CD14-positive monocyte (primary cell): Measurements from ENCODE around the gene NRG4. TPM values are rescaled to one million over a fixed set of nuclear protein-coding genes. Genes with fewer than 3 reads are reported as not detected.
A peak's percentile ranks its signal among the peaks of the same experiment; 100 is the strongest.

Experiments used
- DNase-seq, 3 donors: peaks; one replicate each; pipeline ENCODE4 v3.0.0-alpha.2; 2011 to 2022
- H2AFZ ChIP-seq: 2 replicates; pipeline ENCODE4 v1.6.0; 2012; ENCODE audit warnings: mild to moderate bottlenecking, low read depth, low read length, inconsistent platforms; ENCODE audit not compliant: insufficient read depth, poor library complexity, severe bottlenecking
- H3K27ac ChIP-seq, 2 donors: 1 replicate in 1 of 2; 2 replicates in 1 of 2; pipeline ENCODE4 v1.5.1; 2012 to 2013; ENCODE audit warnings: low read length in 2 of 2, control low read depth in 1 of 2, inconsistent platforms in 1 of 2, low read depth in 1 of 2, mild to moderate bottlenecking in 1 of 2
- H3K27me3 ChIP-seq, 2 donors: one replicate each; pipeline versions ENCODE4 v1.6.0 to v1.6.1; 2011 to 2013; ENCODE audit warnings: low read length in 2 of 2; ENCODE audit not compliant: control insufficient read depth in 2 of 2, insufficient read depth in 2 of 2
- H3K36me3 ChIP-seq, 2 donors: replicated peaks in 1 of 2; 1 replicate in 1 of 2; 2 replicates in 1 of 2; pipeline versions ENCODE4 v1.5.1 to v1.6.1; 2012 to 2013; ENCODE audit warnings: low read length in 2 of 2, control low read depth in 1 of 2, inconsistent platforms in 1 of 2, mild to moderate bottlenecking in 1 of 2; ENCODE audit not compliant: insufficient read depth in 2 of 2, control insufficient read depth in 1 of 2
- H3K4me1 ChIP-seq, 2 donors: 1 replicate in 1 of 2; 2 replicates in 1 of 2; pipeline versions ENCODE4 v1.5.1 to v1.6.1; 2012 to 2013; ENCODE audit warnings: low read length in 2 of 2, control low read depth in 1 of 2, inconsistent platforms in 1 of 2, mild to moderate bottlenecking in 1 of 2, moderate library complexity in 1 of 2; ENCODE audit not compliant: insufficient read depth in 2 of 2, control insufficient read depth in 1 of 2
- H3K4me2 ChIP-seq: replicated peaks from 2 replicates; pipeline ENCODE3; 2012; ENCODE audit warnings: low read length, moderate library complexity, mild to moderate bottlenecking; ENCODE audit not compliant: poor library complexity, severe bottlenecking; ENCODE audit errors: extremely low read depth
- H3K4me3 ChIP-seq, 3 experiments: fragments of 200-600 bp in 1 of 3; sonication (generic) in 1 of 3; replicated peaks in 1 of 3; 1 replicate in 2 of 3; 2 replicates in 1 of 3; pipeline ENCODE4 v1.5.1; 2011 to 2013; ENCODE audit warnings: low read length in 3 of 3, mild to moderate bottlenecking in 3 of 3, control low read depth in 2 of 3, low read depth in 2 of 3, inconsistent platforms in 1 of 3, moderate library complexity in 1 of 3
- H3K79me2 ChIP-seq: 2 replicates; pipeline ENCODE4 v1.6.0; 2012; ENCODE audit warnings: mild to moderate bottlenecking, control low read depth, inconsistent platforms, low read length, moderate library complexity; ENCODE audit not compliant: insufficient read depth
- H3K9ac ChIP-seq: 2 replicates; pipeline ENCODE4 v1.6.0; 2017; ENCODE audit warnings: low read length, mild to moderate bottlenecking; ENCODE audit not compliant: insufficient read depth, poor library complexity, severe bottlenecking
- H3K9me3 ChIP-seq, 2 donors: replicated peaks in 1 of 2; 1 replicate in 1 of 2; 2 replicates in 1 of 2; pipeline versions ENCODE4 v1.5.1 to v1.6.1; 2012 to 2013; ENCODE audit warnings: low read length in 2 of 2, control low read depth in 1 of 2; ENCODE audit not compliant: control insufficient read depth in 1 of 2, insufficient read depth in 1 of 2
- H4K20me1 ChIP-seq: 2 replicates; pipeline ENCODE4 v1.6.0; 2012; ENCODE audit warnings: mild to moderate bottlenecking, low read length, control low read depth, moderate library complexity; ENCODE audit not compliant: insufficient read depth
- H3K27ac Mint-ChIP-seq, 7 donors: one replicate each; pipeline ENCODE4 v1.8.0; 2020; ENCODE audit warnings: mild to moderate bottlenecking in 7 of 7, mixed read lengths in 7 of 7, moderate library complexity in 6 of 7, inconsistent platforms in 2 of 7
- H3K27me3 Mint-ChIP-seq, 3 donors: one replicate each; pipeline ENCODE4 v1.8.0; 2021 to 2022; ENCODE audit warnings: low read depth in 3 of 3, mild to moderate bottlenecking in 3 of 3, mixed read lengths in 3 of 3, moderate library complexity in 3 of 3, inconsistent platforms in 1 of 3
- H3K36me3 Mint-ChIP-seq, 2 donors: one replicate each; pipeline ENCODE4 v1.8.0; 2020; ENCODE audit warnings: mixed read lengths in 2 of 2, inconsistent platforms in 1 of 2, mild to moderate bottlenecking in 1 of 2
- H3K4me1 Mint-ChIP-seq: one replicate; pipeline ENCODE4 v1.8.0; 2020; ENCODE audit warnings: mild to moderate bottlenecking, mixed read lengths
- H3K4me3 Mint-ChIP-seq, 2 donors: one replicate each; pipeline ENCODE4 v1.8.0; 2020; ENCODE audit warnings: mild to moderate bottlenecking in 2 of 2, mixed read lengths in 2 of 2, moderate library complexity in 1 of 2
- H3K9me3 Mint-ChIP-seq, 7 donors: one replicate each; pipeline ENCODE4 v1.8.0; 2020 to 2022; ENCODE audit warnings: mixed read lengths in 7 of 7, mild to moderate bottlenecking in 6 of 7, moderate library complexity in 6 of 7, inconsistent platforms in 2 of 7
- WGBS: methylation state at CpG from one replicate; pipeline ENCODE4 v1.1.5; 2013; ENCODE audit warnings: missing lambda C conversion rate; ENCODE audit not compliant: insufficient coverage; 5-methylcytosine and 5-hydroxymethylcytosine counted together
- intact Hi-C, 2 donors: fragments of 100-400 bp; cut with micrococcal nuclease; formaldehyde crosslinking; loops; one replicate each; pipeline versions ENCODE4 v1.15.0 to v1.15.1; 2023
- polyA plus RNA-seq, 3 donors: library from polyadenylated mRNA; depleted of rRNA in 1 of 3; unstranded in 2 of 3; stranded (reverse) in 1 of 3; fragments of 300-500 nt in 2 of 3; fragments of >200 nt in 1 of 3; fragmentation: Illumina TruSeq in 2 of 3; gene quantifications; 1 replicate in 2 of 3; 2 replicates in 1 of 3; pipeline ENCODE4 v1.2.3, GENCODE V29; 2012 to 2021
- TF ChIP-seq, protein P1 (sequence below): fragments of 200-600 bp; IDR thresholded peaks from one replicate; pipeline ENCODE4 v1.8.0; 2022; ENCODE audit warnings: antibody characterized with exemption, mild to moderate bottlenecking

Gene NRG4
- polyA plus RNA-seq, 3 donors, result 0.13 to 0.44 (median 0.20) TPM

DNA sequence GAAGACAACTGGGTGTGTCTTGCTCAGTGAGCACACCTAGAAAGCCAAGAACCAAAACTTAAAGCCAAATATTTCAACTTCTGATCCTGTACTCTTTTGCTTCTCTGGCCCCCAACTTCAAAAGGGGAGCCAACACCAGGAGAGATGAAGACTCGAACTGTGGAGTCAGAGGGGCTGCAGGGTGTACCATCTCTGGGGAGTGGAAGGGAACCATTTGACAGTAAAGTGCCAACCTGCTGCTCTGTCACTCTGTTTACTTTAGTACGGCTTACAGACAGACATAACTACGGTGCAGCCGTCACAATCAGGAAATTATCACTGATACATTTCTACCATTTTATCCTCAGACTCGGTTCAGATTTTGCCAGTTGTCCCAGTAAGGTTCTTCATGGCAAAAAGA, 107.0 kb downstream of the NRG4 start:
- peaks cover 53% of the 10 kb centered on the region for H3K79me2 ChIP-seq
- Mint-ChIP-seq H3K4me1 (peaks cover 27% of the 10 kb centered on the region), H3K27me3 (peaks cover 0 to 3% (median 2%) of the 10 kb centered on the region in 3 donors), H3K36me3 (peaks cover 24 to 35% of the 10 kb centered on the region in 2 donors), H3K9me3 (peaks cover 0 to 2% (median 1%) of the 10 kb centered on the region in 7 donors), H3K27ac (peak overlapping the region in 2 of 7 donors; percentile 10 to 78), H3K4me3 (peak overlapping the region in 1 of 2 donors; percentile 97)
- no peak overlapping the region for H3K9ac ChIP-seq
- TF ChIP-seq, protein P1, sequence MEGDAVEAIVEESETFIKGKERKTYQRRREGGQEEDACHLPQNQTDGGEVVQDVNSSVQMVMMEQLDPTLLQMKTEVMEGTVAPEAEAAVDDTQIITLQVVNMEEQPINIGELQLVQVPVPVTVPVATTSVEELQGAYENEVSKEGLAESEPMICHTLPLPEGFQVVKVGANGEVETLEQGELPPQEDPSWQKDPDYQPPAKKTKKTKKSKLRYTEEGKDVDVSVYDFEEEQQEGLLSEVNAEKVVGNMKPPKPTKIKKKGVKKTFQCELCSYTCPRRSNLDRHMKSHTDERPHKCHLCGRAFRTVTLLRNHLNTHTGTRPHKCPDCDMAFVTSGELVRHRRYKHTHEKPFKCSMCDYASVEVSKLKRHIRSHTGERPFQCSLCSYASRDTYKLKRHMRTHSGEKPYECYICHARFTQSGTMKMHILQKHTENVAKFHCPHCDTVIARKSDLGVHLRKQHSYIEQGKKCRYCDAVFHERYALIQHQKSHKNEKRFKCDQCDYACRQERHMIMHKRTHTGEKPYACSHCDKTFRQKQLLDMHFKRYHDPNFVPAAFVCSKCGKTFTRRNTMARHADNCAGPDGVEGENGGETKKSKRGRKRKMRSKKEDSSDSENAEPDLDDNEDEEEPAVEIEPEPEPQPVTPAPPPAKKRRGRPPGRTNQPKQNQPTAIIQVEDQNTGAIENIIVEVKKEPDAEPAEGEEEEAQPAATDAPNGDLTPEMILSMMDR, result no peak
- peaks cover 6 to 20% of the 10 kb centered on the region in 2 donors for H3K4me1 ChIP-seq
- H3K27ac ChIP-seq, result no peak overlapping the region
- DNase-seq, result no peak
- H3K9me3 ChIP-seq, result no peaks in the 10 kb centered on the region
- peaks cover 0 to 33% of the 10 kb centered on the region in 2 donors for H3K36me3 ChIP-seq
- peaks cover 3% of the 10 kb centered on the region for H4K20me1 ChIP-seq
- no peak overlapping the region for H2AFZ ChIP-seq
- no peaks in the 10 kb centered on the region for H3K27me3 ChIP-seq
- intact Hi-C loops, result no loop called here
- H3K4me2 ChIP-seq, result no peak overlapping the region
- 95% methylated on average over 4 of the region's 5 CpGs for WGBS
- no peak overlapping the region for H3K4me3 ChIP-seq

DNA sequence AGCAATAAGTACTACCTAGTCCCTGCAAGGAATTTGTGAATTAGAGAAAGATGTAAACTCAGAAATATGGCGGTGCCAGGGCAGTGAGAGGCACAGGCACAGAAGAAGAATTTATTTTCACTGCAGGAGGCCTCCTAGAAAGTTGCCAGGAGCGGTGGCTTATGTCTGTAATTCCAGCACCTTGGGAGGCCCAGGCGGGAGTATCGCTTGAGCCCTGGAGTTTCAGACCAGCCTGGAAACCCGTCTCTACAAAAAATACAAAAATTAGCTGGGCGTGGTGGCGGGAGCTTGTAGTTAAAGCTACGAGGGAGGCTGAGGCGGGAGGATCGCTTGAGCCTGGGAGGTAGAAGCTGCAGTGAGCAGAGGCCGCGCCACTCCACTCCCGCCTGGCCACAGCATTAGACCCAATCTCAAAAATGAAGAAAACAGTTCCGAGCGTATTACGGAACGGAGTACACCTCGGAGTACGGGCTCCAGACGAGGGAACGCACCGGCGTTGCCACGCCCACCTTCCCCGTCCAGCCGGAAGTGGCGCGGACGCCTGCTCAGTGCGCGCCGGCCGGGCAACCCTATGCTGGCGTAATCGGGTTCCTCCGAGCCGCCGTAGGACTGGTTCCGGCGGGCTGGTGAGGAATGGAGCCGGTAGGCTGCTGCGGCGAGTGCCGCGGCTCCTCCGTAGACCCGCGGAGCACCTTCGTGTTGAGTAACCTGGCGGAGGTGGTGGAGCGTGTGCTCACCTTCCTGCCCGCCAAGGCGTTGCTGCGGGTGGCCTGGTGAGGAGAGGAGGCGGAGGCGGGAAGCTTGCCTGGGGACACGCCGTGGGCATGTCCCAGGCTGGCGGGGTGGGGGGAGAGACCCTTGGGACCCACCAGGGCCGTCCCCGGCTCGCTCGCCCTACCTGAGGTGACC, 108.6 kb downstream of the NRG4 start, which contains the start of gene FBXO22:
Gene FBXO22 (plus strand): TSS at position 548 of the 909 bp plus-strand sequence. CDS start 86 bp downstream, at position 634.
- H3K4me1 ChIP-seq, result peaks cover 6 to 20% of the 10 kb centered on the region in 2 donors
- WGBS, result 2% methylated on average over 53 of the region's 63 CpGs
- H3K27ac Mint-ChIP-seq, result peak within 1 kb of the TSS; percentile 86 to 97 (median 96)
- peak within 1 kb of the TSS; percentile 99 for H2AFZ ChIP-seq
- DNase-seq, result peak; percentile 84 to 90 (median 87)
- peaks cover 44% of the 10 kb centered on the region for H3K79me2 ChIP-seq
- H3K27me3 ChIP-seq, result no peaks in the 10 kb centered on the region
- H3K4me3 Mint-ChIP-seq, result peak within 1 kb of the TSS; percentile 97 to 100
- peaks cover 24% of the 10 kb centered on the region for H3K4me1 Mint-ChIP-seq
- H3K27ac ChIP-seq, result peak within 1 kb of the TSS; percentile 65 to 90
- peaks cover 0 to 2% (median 0%) of the 10 kb centered on the region in 7 donors for H3K9me3 Mint-ChIP-seq
- peak within 1 kb of the TSS; percentile 94 for H3K9ac ChIP-seq
- intact Hi-C loops, result loop anchor here in 1 of 2 donors (5.0 kb wide), 1 partner anchor 61 kb away; the partner anchor contains the start of gene UBE2Q2
- TF ChIP-seq, protein P1, result no peak
- peak within 1 kb of the TSS; percentile 84 to 99 (median 90) for H3K4me3 ChIP-seq
- H3K36me3 ChIP-seq, result peaks cover 9 to 38% of the 10 kb centered on the region in 2 donors
- peaks cover 10 to 21% of the 10 kb centered on the region in 2 donors for H3K36me3 Mint-ChIP-seq
- H4K20me1 ChIP-seq, result peaks cover 3% of the 10 kb centered on the region
- H3K4me2 ChIP-seq, result peak within 1 kb of the TSS; percentile 87
- H3K9me3 ChIP-seq, result no peaks in the 10 kb centered on the region
- peaks cover 0 to 3% (median 2%) of the 10 kb centered on the region in 3 donors for H3K27me3 Mint-ChIP-seq
